LNCaP clone FGC (cell line): Measurements from ENCODE around the gene MEF2D.

ENCODE experiments used
- DNase-seq: peaks from one replicate; pipeline ENCODE4 v3.0.0-alpha.2; 2011; ENCODE audit warnings: low read depth
- H3K4me3 ChIP-seq: 2 replicates; pipeline ENCODE4 v1.5.1; 2011; ENCODE audit warnings: mild to moderate bottlenecking, low read depth, low read length, control low read depth
- CTCF ChIP-seq: IDR thresholded peaks from 2 replicates; pipeline ENCODE4 v1.5.1; 2012; ENCODE audit warnings: mild to moderate bottlenecking; ENCODE audit not compliant: control insufficient read depth, insufficient read depth; ENCODE audit errors: extremely low read depth

MEF2D gene

GRCh38 chr1:156477526-156478249 lies 22.9 kb downstream of the MEF2D start:
- no peak for DNase-seq
- TF ChIP-seq CTCF: no peak

GRCh38 chr1:156476501-156477298 lies 23.9 kb downstream of the MEF2D start:
- no peak for TF ChIP-seq CTCF
- no peak overlapping the region; the same call in 1 of the 2 replicates for H3K4me3 ChIP-seq
- peak; percentile 35 for DNase-seq

More at GRCh38 chr1:156477526-156478249, 22.9 kb downstream of the MEF2D start:
- no peak overlapping the region for H3K4me3 ChIP-seq

- no peak for DNase-seq
- no peak overlapping the region for H3K4me3 ChIP-seq
- TF ChIP-seq CTCF: no peak
These were observed 24.7 kb downstream of the MEF2D start for GRCh38 chr1:156475568-156476500.

- no peak overlapping the region for H3K4me3 ChIP-seq
- no peak for TF ChIP-seq CTCF
These were observed 25.6 kb downstream of the MEF2D start for GRCh38 chr1:156474966-156475365.

GRCh38 chr1:156471496-156472490 lies 28.8 kb downstream of the MEF2D start:
- TF ChIP-seq CTCF: no peak
- H3K4me3 ChIP-seq: 0 out of 2 replicates have a peak overlapping the region, but pooled peaks have one; percentile 7
- DNase-seq: peak; percentile 100

More at GRCh38 chr1:156474966-156475365, 25.6 kb downstream of the MEF2D start:
- no peak for DNase-seq

- no peak for DNase-seq
- no peak overlapping the region for H3K4me3 ChIP-seq
- TF ChIP-seq CTCF: no peak
These were observed 30.1 kb downstream of the MEF2D start for GRCh38 chr1:156470473-156470872.
